CD14-positive monocyte (primary cell): Measurements from ENCODE around the gene SERTM1. TPM values are rescaled to one million over a fixed set of nuclear protein-coding genes. Genes with fewer than 3 reads are reported as not detected.

Source experiments
- DNase-seq, 3 donors: peaks; one replicate each; pipeline ENCODE4 v3.0.0-alpha.2; 2011 to 2022
- H2AFZ ChIP-seq: 2 replicates; pipeline ENCODE4 v1.6.0; 2012; ENCODE audit warnings: mild to moderate bottlenecking, low read depth, low read length, inconsistent platforms; ENCODE audit not compliant: insufficient read depth, poor library complexity, severe bottlenecking
- H3K27ac ChIP-seq, 2 donors: 1 replicate in 1 of 2; 2 replicates in 1 of 2; pipeline ENCODE4 v1.5.1; 2012 to 2013; ENCODE audit warnings: low read length in 2 of 2, control low read depth in 1 of 2, inconsistent platforms in 1 of 2, low read depth in 1 of 2, mild to moderate bottlenecking in 1 of 2
- H3K27me3 ChIP-seq, 2 donors: one replicate each; pipeline versions ENCODE4 v1.6.0 to v1.6.1; 2011 to 2013; ENCODE audit warnings: low read length in 2 of 2; ENCODE audit not compliant: control insufficient read depth in 2 of 2, insufficient read depth in 2 of 2
- H3K36me3 ChIP-seq, 2 donors: replicated peaks in 1 of 2; 1 replicate in 1 of 2; 2 replicates in 1 of 2; pipeline versions ENCODE4 v1.5.1 to v1.6.1; 2012 to 2013; ENCODE audit warnings: low read length in 2 of 2, control low read depth in 1 of 2, inconsistent platforms in 1 of 2, mild to moderate bottlenecking in 1 of 2; ENCODE audit not compliant: insufficient read depth in 2 of 2, control insufficient read depth in 1 of 2
- H3K4me1 ChIP-seq, 2 donors: 1 replicate in 1 of 2; 2 replicates in 1 of 2; pipeline versions ENCODE4 v1.5.1 to v1.6.1; 2012 to 2013; ENCODE audit warnings: low read length in 2 of 2, control low read depth in 1 of 2, inconsistent platforms in 1 of 2, mild to moderate bottlenecking in 1 of 2, moderate library complexity in 1 of 2; ENCODE audit not compliant: insufficient read depth in 2 of 2, control insufficient read depth in 1 of 2
- H3K4me2 ChIP-seq: replicated peaks from 2 replicates; pipeline ENCODE3; 2012; ENCODE audit warnings: low read length, moderate library complexity, mild to moderate bottlenecking; ENCODE audit not compliant: poor library complexity, severe bottlenecking; ENCODE audit errors: extremely low read depth
- H3K4me3 ChIP-seq, 3 experiments: fragments of 200-600 bp in 1 of 3; sonication (generic) in 1 of 3; replicated peaks in 1 of 3; 1 replicate in 2 of 3; 2 replicates in 1 of 3; pipeline ENCODE4 v1.5.1; 2011 to 2013; ENCODE audit warnings: low read length in 3 of 3, mild to moderate bottlenecking in 3 of 3, control low read depth in 2 of 3, low read depth in 2 of 3, inconsistent platforms in 1 of 3, moderate library complexity in 1 of 3
- H3K79me2 ChIP-seq: 2 replicates; pipeline ENCODE4 v1.6.0; 2012; ENCODE audit warnings: mild to moderate bottlenecking, control low read depth, inconsistent platforms, low read length, moderate library complexity; ENCODE audit not compliant: insufficient read depth
- H3K9ac ChIP-seq: 2 replicates; pipeline ENCODE4 v1.6.0; 2017; ENCODE audit warnings: low read length, mild to moderate bottlenecking; ENCODE audit not compliant: insufficient read depth, poor library complexity, severe bottlenecking
- H3K9me3 ChIP-seq, 2 donors: replicated peaks in 1 of 2; 1 replicate in 1 of 2; 2 replicates in 1 of 2; pipeline versions ENCODE4 v1.5.1 to v1.6.1; 2012 to 2013; ENCODE audit warnings: low read length in 2 of 2, control low read depth in 1 of 2; ENCODE audit not compliant: control insufficient read depth in 1 of 2, insufficient read depth in 1 of 2
- H4K20me1 ChIP-seq: 2 replicates; pipeline ENCODE4 v1.6.0; 2012; ENCODE audit warnings: mild to moderate bottlenecking, low read length, control low read depth, moderate library complexity; ENCODE audit not compliant: insufficient read depth
- H3K27ac Mint-ChIP-seq, 7 donors: one replicate each; pipeline ENCODE4 v1.8.0; 2020; ENCODE audit warnings: mild to moderate bottlenecking in 7 of 7, mixed read lengths in 7 of 7, moderate library complexity in 6 of 7, inconsistent platforms in 2 of 7
- H3K27me3 Mint-ChIP-seq, 3 donors: one replicate each; pipeline ENCODE4 v1.8.0; 2021 to 2022; ENCODE audit warnings: low read depth in 3 of 3, mild to moderate bottlenecking in 3 of 3, mixed read lengths in 3 of 3, moderate library complexity in 3 of 3, inconsistent platforms in 1 of 3
- H3K36me3 Mint-ChIP-seq, 2 donors: one replicate each; pipeline ENCODE4 v1.8.0; 2020; ENCODE audit warnings: mixed read lengths in 2 of 2, inconsistent platforms in 1 of 2, mild to moderate bottlenecking in 1 of 2
- H3K4me1 Mint-ChIP-seq: one replicate; pipeline ENCODE4 v1.8.0; 2020; ENCODE audit warnings: mild to moderate bottlenecking, mixed read lengths
- H3K4me3 Mint-ChIP-seq, 2 donors: one replicate each; pipeline ENCODE4 v1.8.0; 2020; ENCODE audit warnings: mild to moderate bottlenecking in 2 of 2, mixed read lengths in 2 of 2, moderate library complexity in 1 of 2
- H3K9me3 Mint-ChIP-seq, 7 donors: one replicate each; pipeline ENCODE4 v1.8.0; 2020 to 2022; ENCODE audit warnings: mixed read lengths in 7 of 7, mild to moderate bottlenecking in 6 of 7, moderate library complexity in 6 of 7, inconsistent platforms in 2 of 7
- CTCF ChIP-seq: fragments of 200-600 bp; IDR thresholded peaks from one replicate; pipeline ENCODE4 v1.8.0; 2022; ENCODE audit warnings: antibody characterized with exemption, mild to moderate bottlenecking
- WGBS: methylation state at CpG from one replicate; pipeline ENCODE4 v1.1.5; 2013; ENCODE audit warnings: missing lambda C conversion rate; ENCODE audit not compliant: insufficient coverage; 5-methylcytosine and 5-hydroxymethylcytosine counted together
- intact Hi-C, 2 donors: fragments of 100-400 bp; cut with micrococcal nuclease; formaldehyde crosslinking; loops; one replicate each; pipeline versions ENCODE4 v1.15.0 to v1.15.1; 2023
- polyA plus RNA-seq, 3 donors: library from polyadenylated mRNA; depleted of rRNA in 1 of 3; unstranded in 2 of 3; stranded (reverse) in 1 of 3; fragments of 300-500 nt in 2 of 3; fragments of >200 nt in 1 of 3; fragmentation: Illumina TruSeq in 2 of 3; gene quantifications; 1 replicate in 2 of 3; 2 replicates in 1 of 3; pipeline ENCODE4 v1.2.3, GENCODE V29; 2012 to 2021

The SERTM1 gene
- polyA plus RNA-seq, 3 donors = not detected

DNA sequence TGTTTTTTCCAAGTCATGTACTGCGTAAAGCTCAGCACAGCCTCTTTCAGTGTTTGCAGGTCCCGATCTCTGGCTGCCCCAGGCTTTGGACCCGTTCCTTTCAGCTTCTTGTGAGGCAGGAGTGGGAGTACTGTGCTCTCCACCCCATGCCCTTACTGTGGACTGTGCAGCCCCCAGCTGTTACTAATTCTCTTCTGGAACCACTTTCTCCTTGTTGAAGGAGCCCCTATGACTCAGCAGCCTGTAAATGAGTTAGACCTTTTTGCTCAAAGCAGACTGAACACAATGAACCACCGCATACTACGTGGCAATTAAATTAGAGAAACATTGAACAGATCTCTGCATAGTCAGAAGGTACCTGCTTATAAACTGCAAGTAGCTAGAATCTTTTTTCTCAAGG is 39.0 kb downstream of the SERTM1 start:
- Mint-ChIP-seq H3K27ac (no peak overlapping the region), H3K9me3 (peaks cover 0 to 7% (median 2%) of the 10 kb centered on the region in 7 donors), H3K4me3 (no peak overlapping the region), H3K36me3 (no peaks in the 10 kb centered on the region), H3K27me3 (peaks cover 0 to 6% (median 2%) of the 10 kb centered on the region in 3 donors), H3K4me1 (no peaks in the 10 kb centered on the region)
- Histone ChIP-seq H4K20me1 (no peaks in the 10 kb centered on the region), H3K36me3 (no peaks in the 10 kb centered on the region), H2AFZ (no peak overlapping the region), H3K9ac (no peak overlapping the region), H3K9me3 (no peaks in the 10 kb centered on the region), H3K27ac (no peak overlapping the region), H3K79me2 (no peaks in the 10 kb centered on the region), H3K4me3 (no peak overlapping the region), H3K27me3 (no peaks in the 10 kb centered on the region), H3K4me2 (no peak overlapping the region), H3K4me1 (no peaks in the 10 kb centered on the region)
- no peak for DNase-seq
- no peak for TF ChIP-seq CTCF
- intact Hi-C loops = no loop called here
- 75% methylated on average over 2 of the region's 5 CpGs for WGBS

- Histone ChIP-seq H3K4me2 (no peak overlapping the region), H3K79me2 (no peaks in the 10 kb centered on the region), H3K9ac (no peak overlapping the region), H3K27me3 (no peaks in the 10 kb centered on the region), H3K36me3 (no peaks in the 10 kb centered on the region), H2AFZ (no peak overlapping the region), H3K4me3 (no peak overlapping the region), H4K20me1 (no peaks in the 10 kb centered on the region), H3K9me3 (no peaks in the 10 kb centered on the region), H3K27ac (no peak overlapping the region), H3K4me1 (no peaks in the 10 kb centered on the region)
- Mint-ChIP-seq H3K9me3 (peaks cover 0 to 7% (median 2%) of the 10 kb centered on the region in 7 donors), H3K4me3 (no peak overlapping the region), H3K27ac (no peak overlapping the region), H3K4me1 (no peaks in the 10 kb centered on the region), H3K36me3 (no peaks in the 10 kb centered on the region), H3K27me3 (peaks cover 0 to 6% (median 0%) of the 10 kb centered on the region in 3 donors)
- DNase-seq = no peak
- WGBS = no CpG with 5 or more reads among the region's 2 CpGs
- intact Hi-C loops = no loop called here
- no peak for TF ChIP-seq CTCF
These were observed 40.1 kb downstream of the SERTM1 start for GRCh38 chr13:36713887-36714286.
